Ramos (cell line): ENCODE results near the gene NPAS3.

Experiments
- in situ Hi-C: fragments of 300-500 bp; cut with MboI; formaldehyde crosslinking; loops from one replicate; pipeline ENCODE4 v1.14.3; 2022; ENCODE audit warnings: low sequenced_read_pairs; ENCODE audit not compliant: unreplicated experiment

Gene NPAS3

DNA sequence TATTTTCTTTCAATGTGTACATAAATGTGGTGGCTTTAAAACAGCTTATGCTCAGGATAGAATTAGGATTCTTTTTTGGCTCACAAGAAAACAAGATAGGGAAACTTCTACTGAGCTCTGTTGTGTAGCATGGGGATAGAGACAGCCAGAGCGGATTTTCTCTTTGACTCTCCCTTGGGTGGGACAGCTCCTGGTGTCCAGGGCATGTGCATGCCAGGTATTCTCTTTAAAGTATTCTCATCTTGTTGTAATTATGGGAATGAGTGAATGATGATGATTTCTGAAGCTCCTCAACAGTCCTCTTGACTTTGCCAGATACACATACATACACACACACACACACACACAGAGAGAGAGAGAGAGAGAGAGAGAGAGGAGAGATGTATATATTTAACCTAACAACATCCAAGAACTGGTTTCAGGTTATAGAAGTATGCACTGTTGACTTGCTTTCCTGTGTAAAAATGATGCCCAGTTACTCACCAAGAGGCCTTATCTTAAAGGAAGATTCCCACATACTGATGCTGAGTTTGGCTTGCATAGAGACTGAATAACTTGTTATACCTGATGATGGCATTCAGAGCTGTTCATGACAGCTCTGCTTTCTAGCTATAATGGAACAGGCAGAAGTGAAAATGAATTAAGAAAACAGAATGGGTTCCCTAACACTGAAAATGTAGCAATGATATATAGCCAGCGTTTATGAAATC, 624.7 kb downstream of the NPAS3 start:
- in situ Hi-C loops: no loop called here

DNA sequence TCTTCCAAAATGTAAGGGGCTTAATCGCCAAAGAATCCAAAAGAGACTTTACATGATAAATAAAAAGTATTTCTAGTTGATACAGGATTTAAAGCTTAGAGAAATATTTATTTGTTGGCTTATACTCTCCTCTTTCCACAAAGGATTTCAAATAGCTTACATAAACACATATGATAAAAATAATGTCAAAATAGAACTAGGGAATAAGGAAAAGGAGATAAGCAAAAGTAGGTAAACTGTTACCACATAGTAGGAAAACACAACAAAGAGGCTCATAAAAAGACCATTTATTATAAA, 625.2 kb downstream of the NPAS3 start:
- in situ Hi-C loops: no loop called here

DNA sequence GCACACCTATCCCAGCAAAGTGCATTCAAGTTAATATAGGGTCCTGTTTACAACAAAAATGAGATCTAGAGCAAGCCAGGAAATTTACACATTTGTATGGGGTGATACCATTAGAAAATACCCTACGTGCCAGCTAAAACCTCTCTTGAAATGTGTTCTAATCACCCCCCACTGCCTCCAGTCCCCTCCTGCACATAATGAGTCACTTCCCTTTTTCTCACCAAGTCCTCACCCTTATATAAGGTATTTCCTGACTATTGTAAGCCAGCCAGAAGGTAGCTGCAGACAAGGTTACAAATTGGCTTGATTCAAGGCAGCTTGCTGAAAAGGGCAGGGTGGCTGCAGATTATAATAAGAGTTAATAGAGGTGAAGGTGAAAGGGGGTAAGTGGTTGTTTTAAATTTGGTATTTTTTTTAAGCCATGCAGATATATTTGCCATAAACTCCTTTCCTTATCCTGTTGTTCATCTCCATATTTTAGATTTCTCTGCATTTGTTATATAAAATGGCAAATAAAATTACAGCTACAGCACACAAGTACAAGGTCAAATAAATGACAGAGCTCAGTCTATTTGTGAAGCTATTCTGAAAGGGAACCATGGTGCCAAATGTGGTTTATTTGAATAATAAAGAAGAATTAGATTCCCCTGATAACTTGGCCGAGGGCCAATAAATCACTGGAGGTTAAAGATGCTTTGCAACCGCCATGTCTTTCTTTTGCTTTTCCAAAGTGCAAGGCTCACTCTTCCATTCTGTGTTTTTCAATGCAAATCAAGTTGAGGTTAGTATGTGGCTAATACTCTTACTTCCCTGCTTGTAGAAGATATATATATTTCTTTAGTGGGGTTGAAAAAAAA, 626.3 kb downstream of the NPAS3 start:
- in situ Hi-C loops: no loop called here

DNA sequence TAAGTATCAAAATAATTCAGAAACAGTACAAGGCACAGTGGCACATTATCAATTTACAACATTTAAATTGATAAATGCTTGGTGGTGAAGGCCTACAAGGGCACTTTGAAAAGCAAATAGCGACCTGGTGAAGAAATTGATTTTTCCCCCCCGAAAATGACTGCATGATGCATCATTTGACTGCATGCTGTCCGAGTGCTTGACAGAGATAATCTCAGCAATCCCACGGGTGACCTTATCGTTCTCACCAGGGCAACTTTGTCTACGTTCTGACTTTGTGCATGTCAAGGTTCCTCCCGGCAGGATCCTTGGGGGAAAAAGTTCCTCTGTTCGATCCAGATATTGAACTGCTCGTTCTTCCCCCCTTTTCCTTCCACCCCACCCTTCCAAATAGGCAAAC, 627.4 kb downstream of the NPAS3 start:
- in situ Hi-C loops: no loop called here

DNA sequence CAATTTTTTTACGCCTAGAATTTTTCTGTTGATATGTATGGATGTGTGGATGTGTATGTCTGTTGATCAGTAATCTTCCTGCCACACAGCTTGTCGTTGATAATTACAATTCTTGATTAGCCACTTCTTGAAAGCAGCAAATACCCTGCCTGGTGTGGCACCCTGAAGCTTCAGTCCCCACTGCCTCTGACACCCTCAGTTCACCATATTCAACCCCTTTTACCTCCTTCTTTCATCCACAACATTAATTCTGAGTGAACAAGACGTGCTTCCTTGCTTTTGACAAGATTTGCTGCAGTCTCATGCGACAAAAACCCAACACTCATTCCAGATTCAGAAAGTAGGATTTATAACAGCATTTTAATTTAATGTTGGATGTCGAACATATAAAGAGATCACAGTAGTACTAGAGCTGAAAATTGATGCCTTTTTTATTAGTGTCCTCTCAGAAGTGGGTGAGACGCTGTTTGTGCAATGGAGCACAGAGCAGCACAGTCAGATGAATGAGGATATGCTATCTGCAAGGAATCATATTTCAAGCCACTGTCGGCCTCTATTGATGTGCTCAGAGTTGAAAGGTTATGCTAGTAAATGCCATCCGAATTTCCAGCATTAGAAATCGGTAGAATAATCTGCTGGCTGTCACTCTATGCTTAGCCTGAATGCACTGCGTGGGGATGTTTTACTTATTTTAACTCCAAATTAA, 628.5 kb downstream of the NPAS3 start:
- in situ Hi-C loops: no loop called here

DNA sequence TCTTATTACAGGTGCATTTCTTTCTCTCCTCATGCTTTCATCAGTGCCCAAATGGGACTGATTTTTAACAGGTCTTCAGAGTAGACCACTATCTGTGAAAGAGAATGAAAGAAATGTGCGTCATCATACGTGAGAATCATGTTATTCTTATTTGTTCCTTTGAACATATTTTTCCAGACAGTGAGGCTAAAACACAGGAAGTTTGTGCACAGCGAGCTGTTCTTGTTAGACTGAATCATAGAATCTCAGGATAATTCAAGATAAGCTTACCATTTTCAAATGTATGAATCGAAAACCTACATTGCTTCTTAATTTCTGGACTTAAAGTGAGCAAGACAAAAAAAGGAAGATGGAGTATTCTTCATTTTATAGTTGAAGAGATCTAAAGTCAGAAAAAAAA, 629.1 kb downstream of the NPAS3 start:
- in situ Hi-C loops: no loop called here

DNA sequence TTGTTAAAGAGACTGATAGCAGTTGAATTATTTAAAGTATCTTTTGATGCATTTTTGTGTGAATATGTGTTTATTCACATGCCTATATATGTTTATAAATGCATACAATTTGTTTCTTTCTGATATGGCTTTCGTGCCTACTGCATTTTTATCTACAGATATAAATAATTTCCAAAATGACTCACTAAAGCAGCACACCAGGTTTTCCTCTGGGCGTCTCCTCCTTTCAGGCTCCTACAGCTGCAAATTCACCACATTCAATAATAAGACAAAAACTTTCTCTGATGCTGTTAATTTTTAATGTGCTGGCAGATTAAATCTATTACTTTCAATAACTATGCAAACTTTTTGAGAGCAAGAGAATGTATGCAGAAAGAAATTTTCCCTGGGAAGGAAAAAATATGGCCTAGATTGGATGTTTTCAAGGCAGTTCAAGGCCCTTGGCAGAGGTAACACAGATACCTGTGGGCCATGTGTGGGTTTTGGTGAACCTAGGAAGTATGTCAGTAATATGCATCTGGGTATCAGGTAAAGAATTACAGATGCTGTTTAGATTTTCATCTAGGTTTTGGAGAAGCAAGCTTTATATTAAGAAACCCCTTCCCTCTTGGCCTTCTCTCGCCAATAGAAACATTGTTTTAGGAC, 630.4 kb downstream of the NPAS3 start:
- in situ Hi-C loops: no loop called here

DNA sequence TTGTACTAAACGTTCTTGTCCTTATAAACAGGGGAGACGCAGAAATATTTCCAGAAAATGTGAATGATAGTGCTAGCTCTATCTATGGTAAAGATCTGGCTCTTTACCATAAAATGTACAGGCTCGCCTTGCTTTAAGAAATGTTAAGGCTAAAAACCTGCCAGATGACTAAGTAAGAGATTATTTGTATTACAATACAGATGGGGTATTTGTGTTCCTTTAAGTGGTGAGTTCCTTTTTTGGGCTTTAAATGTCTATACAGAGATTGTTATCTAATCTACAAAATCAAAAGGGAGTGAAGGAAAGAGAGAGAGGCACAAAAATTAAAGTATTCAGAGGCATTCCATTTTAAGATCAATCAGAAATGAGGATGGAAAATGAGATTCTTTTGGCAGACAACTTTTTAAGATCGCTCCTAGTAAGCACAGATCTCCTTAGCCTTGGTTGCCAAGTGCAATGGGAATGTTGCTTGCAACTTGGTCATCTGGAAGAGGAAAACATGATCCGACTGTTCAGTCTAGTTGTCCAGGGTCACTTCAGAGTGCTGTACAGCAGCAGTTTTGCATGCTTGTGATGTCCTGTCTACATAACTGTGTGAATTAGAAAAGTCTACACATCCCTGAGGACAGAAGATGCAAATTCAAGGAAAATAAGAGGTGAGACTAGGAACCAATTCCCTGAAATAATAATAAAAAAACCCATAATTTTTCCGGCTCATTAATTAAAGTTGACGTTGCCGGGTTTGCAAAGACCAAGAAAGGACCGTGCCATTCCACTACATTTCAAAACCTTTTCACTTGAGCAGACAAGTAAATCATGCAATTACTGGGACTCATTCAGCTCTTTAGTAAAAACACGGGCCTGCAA, 631.4 kb downstream of the NPAS3 start:
- in situ Hi-C loops: no loop called here

DNA sequence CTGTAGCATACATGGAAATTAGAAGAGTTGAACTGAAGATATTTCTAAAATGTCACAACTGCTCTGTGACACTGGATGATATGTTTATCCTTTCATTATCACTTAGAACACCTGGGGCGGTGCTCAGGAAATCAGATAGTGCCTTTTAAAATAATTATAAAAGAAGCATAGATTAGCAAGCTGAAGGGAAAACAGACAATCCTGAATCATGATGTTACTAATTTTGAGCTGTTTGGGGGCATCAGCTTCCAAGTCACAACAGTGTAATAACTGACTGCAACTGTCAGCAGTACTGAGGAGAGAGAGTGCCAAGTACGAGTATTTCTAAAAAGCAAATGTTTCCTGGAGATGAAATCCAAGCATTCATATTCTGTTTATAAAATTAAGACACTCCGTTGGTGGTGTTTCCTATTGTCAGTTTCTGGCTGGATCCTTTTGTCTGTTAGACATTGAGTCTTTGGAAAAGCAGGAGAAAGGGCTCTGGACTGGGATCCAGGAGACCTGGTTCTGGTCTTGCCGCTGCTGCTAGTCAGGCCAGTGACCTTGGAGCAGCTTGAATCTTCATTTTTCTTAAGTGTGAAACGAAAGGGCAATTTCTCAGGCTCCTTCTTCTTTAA, 632.1 kb downstream of the NPAS3 start:
- in situ Hi-C loops: no loop called here

DNA sequence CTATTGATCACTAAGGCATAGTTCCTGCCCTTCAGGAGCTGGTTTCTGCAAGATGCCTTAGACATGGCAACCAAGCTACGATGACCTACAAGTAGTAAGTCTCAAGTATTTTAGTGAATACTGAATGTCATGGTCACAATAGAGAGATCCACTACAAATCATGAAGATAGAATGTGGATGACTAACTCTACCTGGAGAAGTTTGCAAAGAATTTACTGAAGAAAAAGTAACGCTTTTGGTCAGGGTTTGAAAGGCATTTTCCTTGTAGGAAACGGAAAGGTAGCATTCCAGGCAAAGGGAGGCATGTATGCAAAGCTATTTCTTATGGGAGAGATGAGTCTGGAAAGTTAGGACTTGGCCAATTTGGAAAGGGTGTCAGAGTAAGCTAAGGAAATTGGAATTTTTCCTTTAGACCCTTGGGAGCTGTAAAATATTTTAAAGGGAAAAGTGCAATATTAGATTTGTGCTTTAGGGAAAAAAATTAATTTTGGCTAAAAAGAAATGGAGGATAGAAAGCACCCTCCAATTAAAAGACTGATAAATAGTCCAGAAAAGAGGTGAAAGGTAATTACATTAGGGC, 634.7 kb downstream of the NPAS3 start:
- in situ Hi-C loops: no loop called here

DNA sequence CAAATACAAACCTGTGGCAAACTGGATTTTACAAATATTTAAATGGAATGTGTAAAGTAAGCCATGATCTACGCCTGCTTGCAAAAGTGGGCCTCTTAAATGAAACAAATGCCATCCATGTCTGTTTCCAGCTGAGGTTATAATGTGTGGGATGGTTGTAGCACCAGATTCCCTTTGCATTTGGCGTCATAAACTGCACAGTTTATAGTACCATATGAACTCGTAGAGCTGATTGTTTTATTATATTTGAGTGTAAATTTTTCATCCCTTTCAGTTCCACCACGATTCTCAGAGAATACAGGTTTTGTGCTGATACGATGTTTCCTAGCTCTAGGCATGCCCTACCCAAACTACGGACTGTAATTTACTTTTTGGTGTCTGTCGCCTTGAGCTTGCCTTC, 637.3 kb downstream of the NPAS3 start:
- in situ Hi-C loops: no loop called here

DNA sequence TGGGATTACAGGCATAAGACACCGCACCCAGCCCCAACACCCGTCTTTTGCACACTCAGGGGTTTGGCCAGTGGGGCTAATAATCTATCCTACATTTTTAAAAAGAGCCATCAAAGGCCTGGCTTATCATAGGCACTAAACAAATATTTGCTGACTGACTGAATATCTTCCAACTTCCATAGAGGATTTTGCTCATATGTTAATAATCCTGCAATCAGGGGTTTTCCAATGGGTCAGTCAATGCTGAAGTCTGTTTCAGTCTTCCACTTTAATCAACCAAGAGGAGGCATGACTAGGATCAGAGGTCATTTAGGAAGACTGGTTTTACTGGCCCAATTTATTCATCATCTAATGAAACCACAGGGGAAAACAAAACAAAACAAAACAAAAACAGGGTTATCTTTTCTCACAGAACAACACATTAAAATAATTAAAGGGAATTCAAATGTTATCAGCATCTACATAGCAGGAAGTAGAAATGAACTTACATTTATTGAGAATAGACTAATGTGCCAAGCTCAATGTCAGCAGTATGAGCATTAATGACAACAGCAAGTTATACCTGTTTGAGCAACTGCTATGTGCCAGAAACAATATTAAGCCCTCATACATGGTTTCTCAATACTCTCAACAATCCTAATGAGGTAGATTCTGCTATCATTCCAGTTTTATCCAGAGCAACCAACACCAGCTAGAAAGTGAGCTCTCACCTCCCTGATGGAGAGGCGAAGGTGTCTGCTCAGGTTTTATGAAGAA, 640.0 kb downstream of the NPAS3 start:
- in situ Hi-C loops: no loop called here

DNA sequence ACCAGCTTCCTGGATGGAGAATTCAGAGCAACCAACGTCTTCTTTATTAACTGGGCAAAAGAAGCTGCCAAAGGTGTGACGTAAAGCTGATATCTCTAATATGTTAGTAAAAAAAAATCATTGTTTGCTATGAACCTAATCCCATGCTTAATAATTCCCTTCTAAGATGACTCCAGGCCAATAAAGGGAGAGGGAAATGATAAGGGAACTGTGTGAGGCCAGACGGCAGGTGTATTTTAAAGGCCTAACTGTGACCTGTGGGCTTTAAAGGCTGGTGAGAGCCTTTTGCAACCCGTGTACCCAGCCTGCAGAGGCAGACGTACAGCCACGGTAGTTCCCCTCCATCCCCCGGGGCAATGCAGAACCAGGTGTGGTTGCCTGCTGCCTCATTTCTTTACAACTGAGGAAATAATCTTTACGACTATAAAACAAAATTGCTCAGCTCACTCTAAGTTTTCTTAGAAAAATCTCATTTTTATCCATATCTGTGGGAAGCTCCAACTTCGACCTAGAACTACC, 641.6 kb downstream of the NPAS3 start:
- in situ Hi-C loops: no loop called here

DNA sequence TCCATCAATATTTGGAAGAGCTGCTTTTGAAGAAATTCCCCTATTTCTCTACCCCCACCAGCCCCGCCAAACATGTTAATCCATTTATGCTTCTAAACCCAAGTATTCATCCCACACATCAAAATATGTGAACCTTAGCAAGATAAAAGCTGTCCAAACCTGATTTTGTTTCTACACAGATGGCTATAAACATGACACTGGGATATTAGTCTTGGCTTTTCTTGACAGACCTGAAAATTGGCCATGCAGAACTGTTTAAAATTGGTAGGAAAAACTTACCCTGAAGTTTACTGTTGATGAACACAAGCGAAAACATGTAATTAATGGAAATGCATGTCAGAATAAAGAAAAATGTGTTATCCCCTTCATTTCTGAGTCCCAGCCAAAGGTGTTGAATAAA, 642.2 kb downstream of the NPAS3 start:
- in situ Hi-C loops: no loop called here

DNA sequence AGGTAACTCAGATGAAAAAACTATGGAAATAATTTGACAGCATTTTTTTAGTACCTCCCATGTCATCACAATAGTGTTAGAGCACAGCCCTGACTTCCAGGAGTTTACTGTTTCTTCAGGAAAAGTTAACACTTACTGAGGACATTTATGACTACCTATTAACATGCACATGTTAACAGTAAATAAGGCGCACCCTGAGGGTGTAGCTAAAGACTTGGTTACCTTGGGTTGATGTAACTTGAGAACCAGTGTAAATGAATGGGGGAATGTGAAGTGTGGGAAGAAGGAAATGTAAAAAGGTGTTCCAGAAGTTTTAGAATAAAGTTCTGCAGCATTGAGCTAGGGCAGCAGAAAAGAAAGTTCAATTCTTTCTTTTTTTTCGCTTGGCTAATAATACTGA, 646.0 kb downstream of the NPAS3 start:
- in situ Hi-C loops: no loop called here

DNA sequence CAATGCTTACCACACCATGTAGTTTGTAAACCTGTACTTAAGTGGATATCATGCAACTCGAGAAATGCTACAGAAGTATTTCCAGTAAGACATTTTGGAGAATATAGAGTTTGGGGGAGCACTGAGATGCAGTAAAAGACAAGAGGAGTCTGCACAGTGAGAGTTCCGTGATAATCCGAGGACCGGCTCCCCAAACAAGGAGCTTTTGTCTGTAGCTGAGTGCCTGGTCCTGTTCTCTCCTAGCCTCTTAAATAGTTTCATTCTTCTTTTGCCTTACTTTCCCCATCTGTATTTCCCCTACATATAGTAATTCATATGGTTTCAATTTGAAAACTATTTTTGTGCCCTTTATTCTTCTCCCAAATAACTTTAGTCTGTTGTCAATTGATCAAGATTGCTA, 648.1 kb downstream of the NPAS3 start:
- in situ Hi-C loops: no loop called here

DNA sequence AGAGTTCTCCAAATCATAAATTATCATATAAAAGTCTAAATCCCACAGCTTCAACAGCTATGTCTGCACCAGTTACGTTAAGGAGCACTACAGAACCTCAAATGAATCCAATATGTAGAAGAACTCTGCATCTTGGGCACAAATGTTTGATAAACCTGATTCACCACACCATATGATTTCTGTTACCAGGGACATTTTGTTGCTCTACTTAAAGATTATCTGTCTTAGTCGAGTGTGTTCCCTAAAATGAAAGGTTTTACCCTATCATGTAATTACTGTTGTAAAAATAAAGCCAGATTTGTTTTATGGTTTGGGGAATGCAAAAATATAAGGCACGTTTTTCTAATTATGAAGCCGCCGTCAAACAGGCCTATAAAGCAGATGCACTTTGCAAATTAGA, 649.1 kb downstream of the NPAS3 start:
- in situ Hi-C loops: no loop called here

DNA sequence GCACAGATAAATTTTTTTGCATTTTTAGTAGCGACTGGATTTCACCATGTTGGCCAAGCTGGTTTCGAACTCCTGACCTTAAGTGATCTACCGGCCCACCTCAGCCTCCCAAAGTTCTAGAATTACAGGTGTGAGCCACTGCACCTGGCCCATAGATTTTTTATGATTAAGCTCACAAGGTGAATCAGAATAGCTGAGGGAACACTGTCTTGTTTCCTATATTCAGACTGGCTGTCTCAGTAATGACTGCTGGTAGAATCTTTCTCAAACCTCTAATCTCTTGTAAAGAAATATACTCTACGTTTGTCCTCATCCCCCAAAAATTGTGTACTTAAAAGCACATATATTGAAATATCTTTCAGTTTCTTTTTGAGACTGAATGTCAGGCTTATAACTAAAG, 650.1 kb downstream of the NPAS3 start:
- in situ Hi-C loops: no loop called here
